GM18517 (cell line): ENCODE data around the gene PCDHGC3.

ENCODE experiments used
- ATAC-seq: cut with Tn5 transposase; IDR thresholded peaks from one replicate; pipeline ENCODE4 v1.9.1; 2021; ENCODE audit warnings: mild to moderate bottlenecking, moderate library complexity; ENCODE audit not compliant: unreplicated experiment

PCDHGC3 gene

GRCh38 chr5:141519605-141520565, 44.1 kb downstream of the PCDHGC3 start:
- no peak for ATAC-seq

- ATAC-seq, result no peak
Measured at GRCh38 chr5:141521244-141521781, 45.5 kb downstream of the PCDHGC3 start.

GRCh38 chr5:141522301-141522700, 46.5 kb downstream of the PCDHGC3 start:
- no peak for ATAC-seq

- ATAC-seq, result no peak
Measured at GRCh38 chr5:141523991-141524390, 48.2 kb downstream of the PCDHGC3 start.

GRCh38 chr5:141524604-141525597, 49.1 kb downstream of the PCDHGC3 start:
- ATAC-seq, result peak; percentile 68

- ATAC-seq, result no peak
Measured at GRCh38 chr5:141525653-141526052, 49.9 kb downstream of the PCDHGC3 start.

GRCh38 chr5:141527426-141527825, 51.7 kb downstream of the PCDHGC3 start:
- ATAC-seq, result no peak
